DMS 273 (cell line): ENCODE measurements around the gene TARBP1.

ENCODE experiments used
- DNase-seq: peaks from one replicate; lab custom pipeline; 2025; ENCODE audit not compliant: unreplicated experiment; lab: John Stamatoyannopoulos, UW

The TARBP1 gene

DNA sequence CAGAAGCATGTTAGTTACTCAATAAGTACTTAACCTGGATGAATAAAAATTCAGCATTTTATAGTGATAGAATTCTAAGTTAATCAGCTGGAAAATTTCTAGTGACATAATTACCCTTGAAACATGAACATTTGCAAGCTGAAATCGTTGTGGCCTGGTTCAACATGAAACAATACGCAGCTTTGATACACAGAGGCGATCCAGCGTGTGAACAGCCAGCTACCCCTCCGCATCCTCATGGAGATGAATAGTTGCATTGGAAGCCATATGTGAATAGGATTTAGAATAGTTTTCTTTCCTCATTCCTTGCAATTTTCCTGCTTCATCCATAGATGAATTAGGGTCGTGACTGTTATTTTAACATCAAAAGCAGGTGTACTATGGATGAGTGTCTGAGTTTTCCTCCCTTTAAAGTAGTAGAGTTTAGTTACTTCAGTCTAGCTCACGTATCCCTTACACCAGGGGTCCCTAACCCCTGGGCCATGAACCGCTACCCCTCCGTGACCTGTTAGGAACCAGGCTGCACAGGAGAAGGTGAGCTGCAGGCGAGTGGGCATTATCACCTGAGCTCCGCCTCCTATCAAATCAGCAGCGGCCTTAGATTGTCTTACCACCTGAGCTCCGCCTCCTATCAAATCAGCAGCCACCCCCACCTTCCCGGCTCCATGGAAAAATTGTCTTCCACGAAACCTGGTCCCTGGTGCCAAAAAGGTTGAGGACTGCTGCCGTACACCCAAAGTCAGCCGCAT, 6.2 kb upstream of the TARBP1 start:
- no peak for DNase-seq

DNA sequence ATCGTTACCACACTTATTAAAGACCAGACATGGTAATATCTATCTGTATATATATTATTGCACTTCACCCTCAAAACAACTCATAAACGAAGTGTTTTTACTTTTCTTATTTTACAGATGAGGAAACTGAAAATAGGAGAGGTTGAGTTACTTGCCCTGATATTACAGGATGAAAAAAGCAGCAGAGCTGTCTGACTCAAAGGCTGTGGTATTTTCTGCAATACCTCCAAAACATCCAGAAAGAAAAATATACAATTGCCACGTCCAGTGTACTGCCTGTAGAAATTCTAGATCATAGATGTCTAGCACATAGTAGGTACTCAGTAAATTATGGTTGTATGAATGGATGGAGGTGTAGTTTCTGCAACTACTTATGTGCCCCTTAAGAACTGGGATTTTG, 5.2 kb upstream of the TARBP1 start:
- DNase-seq, result no peak

DNA sequence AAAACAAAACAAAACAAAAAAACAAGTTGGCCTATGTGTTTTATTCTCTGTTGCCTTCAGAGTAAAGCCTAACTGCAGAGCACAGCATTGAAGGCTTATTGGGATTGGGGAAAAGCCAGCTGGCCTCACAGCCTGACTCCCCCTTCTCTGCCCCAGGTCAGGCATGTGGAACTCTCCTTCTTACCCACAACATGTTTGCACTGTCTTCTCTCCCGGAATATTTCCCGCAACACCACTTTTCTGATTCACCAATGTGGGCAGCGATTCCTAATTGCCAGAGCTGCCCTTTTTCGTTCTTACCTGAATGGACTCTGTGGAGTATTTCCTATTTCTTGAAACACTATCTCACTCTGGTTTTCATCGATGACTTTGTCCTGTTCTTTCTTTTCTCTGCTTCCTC, 2.8 kb upstream of the TARBP1 start:
- no peak for DNase-seq

DNA sequence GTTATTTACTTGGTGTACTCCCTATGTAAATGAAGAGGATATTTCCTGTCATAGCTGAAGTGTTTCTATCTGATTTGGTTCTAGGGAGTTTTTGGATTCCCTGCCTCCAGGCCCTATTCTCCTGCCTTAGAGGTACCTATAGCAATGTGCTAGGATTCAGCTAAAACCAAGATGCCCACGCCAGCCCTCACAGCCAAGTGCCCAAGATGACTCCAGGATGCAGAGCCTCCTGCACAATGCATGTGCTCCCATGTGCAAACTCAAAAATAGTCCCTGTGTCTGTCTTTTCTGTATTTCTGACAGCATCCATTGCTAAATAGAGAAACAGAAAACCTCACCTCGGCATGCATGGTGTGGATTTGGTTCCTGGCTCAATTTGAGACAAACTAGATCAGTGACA, 887 bp upstream of the TARBP1 start:
- DNase-seq, result no peak

GRCh38 chr1:234479310-234479559, 256 bp upstream of the TARBP1 start:
- no peak for DNase-seq

GRCh38 chr1:234478152-234478480, 863 bp downstream of the TARBP1 start:
- peak; percentile 79 for DNase-seq

GRCh38 chr1:234477386-234478151, 1.4 kb downstream of the TARBP1 start:
- peak; percentile 54 for DNase-seq

GRCh38 chr1:234476172-234476571, 2.8 kb downstream of the TARBP1 start:
- peak; percentile 19 for DNase-seq

DNA sequence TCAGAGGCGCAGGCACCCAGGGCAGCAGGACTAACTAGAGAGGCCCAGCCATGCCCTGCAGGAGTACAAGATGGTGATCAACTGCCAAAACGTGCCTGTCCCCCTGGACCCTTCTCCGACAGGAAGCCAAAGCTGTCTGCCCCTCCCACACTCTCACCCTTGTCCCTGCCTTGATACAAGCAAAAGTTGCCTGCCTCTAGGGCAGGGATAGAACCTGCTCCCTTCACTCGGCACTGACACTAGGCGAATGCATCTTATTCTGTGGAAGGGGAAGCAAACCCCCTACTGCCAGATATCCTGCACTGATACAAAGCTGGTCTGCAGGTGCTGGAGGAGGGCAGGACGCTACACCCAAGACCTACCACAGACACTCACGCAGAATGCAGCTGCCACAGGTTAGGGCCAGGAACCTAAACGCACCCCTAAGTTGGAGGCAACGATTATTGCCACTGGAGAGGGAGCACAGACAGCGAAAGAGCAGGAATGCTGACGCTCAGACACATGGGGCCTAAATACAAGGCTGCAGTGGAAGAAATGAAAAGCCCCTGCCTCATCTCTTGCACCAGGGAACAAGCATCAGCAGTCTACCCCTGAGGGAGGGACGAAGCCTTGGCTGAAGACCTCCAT, 3.7 kb downstream of the TARBP1 start:
- peak; percentile 12 for DNase-seq

DNA sequence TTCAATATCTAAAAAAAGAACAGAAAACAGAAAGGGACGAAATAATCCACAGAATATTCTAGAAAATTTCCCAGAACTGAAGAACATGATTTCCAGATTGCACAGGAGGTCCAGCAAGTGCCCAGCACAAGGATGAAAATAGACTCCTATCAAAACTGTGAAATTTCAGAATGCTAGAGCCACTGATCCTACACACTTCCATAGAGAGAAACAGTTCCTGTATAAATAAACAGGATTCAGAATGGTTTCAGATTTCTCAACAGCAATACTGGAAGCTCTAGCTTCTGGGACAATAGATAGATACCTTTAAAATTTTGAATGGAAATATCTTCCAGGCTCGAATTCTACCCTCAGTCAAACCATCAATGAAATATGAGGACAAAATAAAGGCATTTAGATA, 4.6 kb downstream of the TARBP1 start:
- DNase-seq, result no peak

DNA sequence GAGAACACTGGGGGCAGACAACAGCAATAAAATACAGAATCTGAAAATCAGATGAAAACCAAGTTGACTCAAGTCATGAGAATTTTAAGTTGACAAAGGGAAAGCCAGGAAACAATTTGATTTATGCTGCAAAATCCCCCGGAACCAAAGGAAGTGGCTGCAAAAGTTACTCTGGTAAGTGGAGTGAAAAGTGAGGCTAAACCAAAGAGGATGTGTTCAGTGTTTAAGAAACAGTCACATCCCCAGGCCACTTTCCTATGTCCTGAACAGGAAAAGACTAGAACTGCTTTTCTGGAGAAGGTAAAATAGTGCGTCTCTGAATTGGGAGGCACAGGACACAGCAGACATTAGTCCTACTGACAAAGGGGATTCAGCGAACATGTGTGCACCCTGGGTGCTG, 5.9 kb downstream of the TARBP1 start:
- no peak for DNase-seq

- DNase-seq, result no peak
Observed at GRCh38 chr1:234469376-234469775, 9.6 kb downstream of the TARBP1 start.

DNA sequence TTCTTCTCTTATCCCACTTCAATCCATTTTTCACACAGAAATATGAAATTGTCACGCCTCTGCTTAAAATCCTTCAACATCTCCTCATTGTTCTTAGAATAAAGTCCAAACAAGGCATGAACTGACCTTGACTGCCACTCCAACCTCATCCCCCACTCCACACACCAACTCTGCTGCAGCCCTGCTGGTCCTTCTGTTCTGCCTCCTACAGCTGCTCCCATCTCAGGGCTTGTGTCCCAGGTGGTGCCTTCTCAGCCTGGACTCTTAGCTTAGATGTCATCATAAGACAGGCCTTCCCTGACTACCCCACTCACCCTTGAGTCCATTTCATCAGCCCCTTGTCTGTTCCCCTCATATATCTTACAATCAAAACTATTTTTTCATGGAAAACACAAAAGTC, 10.4 kb downstream of the TARBP1 start:
- DNase-seq, result no peak

DNA sequence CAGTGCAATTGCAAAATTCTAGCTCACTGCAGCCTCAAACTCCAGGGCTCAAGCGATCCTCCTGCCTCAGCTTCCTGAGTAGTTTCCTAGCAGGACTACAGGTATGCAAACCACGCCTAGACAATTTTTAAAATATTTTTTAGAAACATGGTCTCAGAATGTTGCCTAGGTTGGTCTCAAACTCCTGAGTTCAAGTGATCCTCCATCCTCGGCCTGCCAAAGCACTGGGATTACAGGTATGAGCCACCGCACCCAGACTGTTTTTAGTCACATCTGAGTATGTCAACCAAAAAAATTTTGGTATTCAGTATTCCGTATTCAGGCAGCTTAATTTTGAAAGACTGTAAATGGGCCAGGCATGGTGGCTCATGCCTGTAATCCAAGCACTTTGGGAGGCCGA, 11.2 kb downstream of the TARBP1 start:
- no peak for DNase-seq

GRCh38 chr1:234466945-234467344, 12.0 kb downstream of the TARBP1 start:
- DNase-seq, result no peak

DNA sequence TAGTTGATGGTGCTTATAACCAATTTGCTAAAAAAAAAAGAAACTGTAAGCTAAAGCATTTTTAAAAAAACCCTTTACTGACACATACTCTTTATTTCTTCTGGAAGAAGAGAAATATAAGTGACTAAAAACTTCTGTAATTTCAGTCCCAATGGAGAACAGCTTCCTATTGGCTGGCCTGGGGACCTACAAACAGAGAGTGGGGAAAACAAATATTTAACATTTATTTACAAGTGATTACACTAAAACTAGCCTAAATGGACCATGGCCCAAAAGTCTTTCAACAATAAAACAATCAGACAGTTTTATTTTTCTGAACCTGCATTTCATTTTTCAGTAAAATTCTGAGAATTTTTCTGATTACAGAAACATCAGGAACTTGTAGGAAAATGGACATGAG, 15.2 kb downstream of the TARBP1 start:
- no peak for DNase-seq

GRCh38 chr1:234460652-234461051, 18.3 kb downstream of the TARBP1 start:
- DNase-seq, result no peak

DNA sequence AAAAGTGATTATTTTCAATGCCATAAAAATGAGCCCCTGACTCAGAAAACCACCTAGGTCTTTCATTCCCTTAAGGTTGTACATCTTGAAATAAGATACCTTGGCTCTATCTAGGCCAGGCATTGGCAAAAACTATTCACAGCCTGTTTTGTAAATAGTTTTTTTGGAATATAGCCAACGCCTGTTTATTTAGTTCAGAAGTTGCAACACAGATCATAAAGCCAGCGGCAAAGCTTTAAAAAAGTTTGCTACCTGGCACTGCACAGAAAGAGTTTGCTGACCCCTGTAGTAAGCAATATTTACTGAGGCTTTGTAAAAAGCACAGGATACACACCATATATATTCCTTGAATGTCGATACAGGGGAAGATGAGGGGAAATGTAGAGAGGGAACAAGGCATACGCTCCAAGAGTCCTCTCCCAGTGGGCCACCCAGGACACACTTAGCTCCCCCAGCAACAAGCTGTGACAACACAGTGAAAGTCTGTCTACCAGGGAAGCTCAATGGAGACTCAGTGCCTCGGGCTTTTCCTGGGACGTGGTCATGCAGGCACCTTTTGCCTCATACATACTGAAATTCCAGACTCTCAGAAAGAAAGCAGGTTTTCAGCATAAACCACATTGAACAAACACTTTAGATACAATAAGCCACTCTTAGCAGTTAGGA, 20.5 kb downstream of the TARBP1 start:
- DNase-seq, result no peak

GRCh38 chr1:234454926-234455325, 24.1 kb downstream of the TARBP1 start:
- no peak for DNase-seq

DNA sequence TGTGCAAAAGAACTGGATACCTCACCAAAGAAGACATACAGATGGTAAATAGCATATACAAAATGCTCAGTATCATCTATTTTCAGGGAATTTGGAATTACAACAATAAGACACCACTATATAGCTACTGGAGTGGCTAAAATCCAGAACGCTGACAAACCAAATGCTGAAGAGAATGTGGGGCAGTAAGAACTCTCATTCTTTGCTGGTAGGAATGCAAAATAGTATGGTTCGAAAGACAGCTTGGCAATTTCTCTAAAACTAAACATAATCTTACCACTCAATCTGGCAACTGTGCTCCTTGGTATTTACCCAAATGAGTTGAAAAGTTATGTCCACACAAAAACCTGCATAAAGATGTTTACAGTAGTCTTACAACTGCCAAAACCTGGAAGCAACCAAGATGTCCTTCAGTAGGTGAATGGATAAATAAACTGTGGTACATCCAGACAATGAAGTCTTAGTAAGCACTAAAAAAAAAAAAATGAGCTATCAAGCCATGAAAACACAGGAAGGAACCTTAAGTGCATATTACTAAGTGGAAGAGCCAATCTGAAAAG, 26.5 kb downstream of the TARBP1 start:
- DNase-seq, result no peak

DNA sequence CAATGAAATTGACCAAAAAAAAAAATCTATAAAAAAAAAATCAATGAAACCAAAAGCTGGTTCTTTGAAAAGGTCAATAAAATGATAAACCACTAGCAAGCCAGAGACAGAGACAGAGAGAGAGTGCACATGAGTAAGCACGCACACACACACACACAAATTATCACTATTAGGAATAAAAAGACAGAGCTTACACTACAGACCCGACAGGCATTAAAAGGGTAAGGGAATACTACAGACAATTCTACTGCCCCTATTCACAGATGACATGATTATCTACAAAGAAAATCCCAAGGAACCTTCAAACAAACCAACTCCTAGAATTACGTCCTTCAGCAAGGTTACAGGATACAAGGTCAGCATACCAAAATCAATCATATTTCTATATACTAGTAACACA, 38.6 kb downstream of the TARBP1 start:
- no peak for DNase-seq

GRCh38 chr1:234438579-234438978, 40.4 kb downstream of the TARBP1 start:
- DNase-seq, result no peak
